Liver (tissue), 9 donors: ENCODE data around the gene MSANTD4. TPM values are rescaled to one million over a fixed set of nuclear protein-coding genes. Genes with fewer than 3 reads are reported as not detected.

ENCODE experiments used
- DNase-seq: peaks from one replicate; pipeline ENCODE4 v3.0.0-alpha.2; 2017; ENCODE audit warnings: low spot score
- H3K27ac ChIP-seq, 2 donors: one replicate each; pipeline ENCODE4 v1.7.0; 2013; ENCODE audit warnings: inconsistent platforms in 2 of 2, low read length in 2 of 2, control low read depth in 1 of 2, low read depth in 1 of 2, mild to moderate bottlenecking in 1 of 2
- H3K27me3 ChIP-seq, 4 donors: one replicate each; pipeline versions ENCODE4 v1.6.1 to v1.7.0; 2013; ENCODE audit warnings: low read length in 3 of 4, inconsistent platforms in 1 of 4, mild to moderate bottlenecking in 1 of 4, moderate library complexity in 1 of 4; ENCODE audit not compliant: control insufficient read depth in 4 of 4, insufficient read depth in 4 of 4
- H3K36me3 ChIP-seq, 4 donors: one replicate each; pipeline versions ENCODE4 v1.6.1 to v1.7.0; 2013; ENCODE audit warnings: low read length in 3 of 4, mild to moderate bottlenecking in 3 of 4, low read depth in 1 of 4, moderate library complexity in 1 of 4; ENCODE audit not compliant: control insufficient read depth in 4 of 4, insufficient read depth in 3 of 4
- H3K4me1 ChIP-seq, 4 donors: one replicate each; pipeline versions ENCODE4 v1.6.1 to v1.7.0; 2013; ENCODE audit warnings: low read length in 3 of 4, mild to moderate bottlenecking in 3 of 4, moderate library complexity in 1 of 4; ENCODE audit not compliant: control insufficient read depth in 4 of 4, insufficient read depth in 4 of 4
- H3K4me3 ChIP-seq, 3 donors: one replicate each; pipeline versions ENCODE4 v1.6.1 to v1.7.0; 2013; ENCODE audit warnings: low read length in 3 of 3, control low read depth in 1 of 3, low read depth in 1 of 3, mild to moderate bottlenecking in 1 of 3
- H3K9ac ChIP-seq, 2 donors: one replicate each; pipeline ENCODE4 v1.7.0; 2013; ENCODE audit warnings: low read length in 2 of 2, mild to moderate bottlenecking in 2 of 2, moderate library complexity in 2 of 2, control low read depth in 1 of 2, low read depth in 1 of 2
- H3K9me3 ChIP-seq, 4 donors: one replicate each; pipeline versions ENCODE4 v1.6.1 to v1.7.0; 2013; ENCODE audit warnings: low read length in 3 of 4; ENCODE audit not compliant: control insufficient read depth in 4 of 4
- FOXA1 ChIP-seq: IDR thresholded peaks from 2 replicates; pipeline ENCODE4 v1.6.1; 2016; ENCODE audit warnings: antibody characterized with exemption
- FOXA2 ChIP-seq: IDR thresholded peaks from 2 replicates; pipeline ENCODE4 v1.6.1; 2016; ENCODE audit warnings: antibody characterized with exemption
- GABPA ChIP-seq, 2 donors: IDR thresholded peaks in 1 of 2; conservative IDR thresholded peaks in 1 of 2; 2 replicates each; pipeline ENCODE4 v1.6.1; 2016; ENCODE audit warnings: antibody characterized with exemption in 2 of 2, mild to moderate bottlenecking in 1 of 2, moderate library complexity in 1 of 2
- HNF4A ChIP-seq, 2 donors: conservative IDR thresholded peaks; 2 replicates each; pipeline ENCODE4 v1.6.1; 2016; ENCODE audit warnings: antibody characterized with exemption in 2 of 2, mild to moderate bottlenecking in 2 of 2
- HNF4G ChIP-seq: IDR thresholded peaks from 2 replicates; pipeline ENCODE4 v1.6.1; 2016; ENCODE audit warnings: antibody characterized with exemption
- JUND ChIP-seq, 2 donors: IDR thresholded peaks; 2 replicates each; pipeline ENCODE4 v1.6.1; 2016; ENCODE audit warnings: antibody characterized with exemption in 2 of 2
- NR2F2 ChIP-seq: IDR thresholded peaks from 2 replicates; pipeline ENCODE4 v1.6.1; 2016; ENCODE audit warnings: antibody characterized with exemption
- RAD21 ChIP-seq, 2 donors: IDR thresholded peaks; 2 replicates each; pipeline ENCODE4 v1.6.1; 2016; ENCODE audit warnings: antibody characterized with exemption in 2 of 2, mild to moderate bottlenecking in 2 of 2
- RXRA ChIP-seq, 2 donors: IDR thresholded peaks; 2 replicates each; pipeline ENCODE4 v1.6.1; 2017 to 2018; ENCODE audit warnings: antibody characterized with exemption in 2 of 2, mild to moderate bottlenecking in 1 of 2
- SP1 ChIP-seq: IDR thresholded peaks from 2 replicates; pipeline ENCODE4 v1.6.1; 2018; ENCODE audit warnings: antibody characterized with exemption, mild to moderate bottlenecking
- TAF1 ChIP-seq: conservative IDR thresholded peaks from 2 replicates; pipeline ENCODE4 v1.6.1; 2016; ENCODE audit warnings: antibody characterized with exemption, mild to moderate bottlenecking
- YY1 ChIP-seq: IDR thresholded peaks from 2 replicates; pipeline ENCODE4 v1.6.1; 2016; ENCODE audit warnings: antibody characterized with exemption, mild to moderate bottlenecking
- WGBS: extraction: QIAGEN DNeasy Blood & Tissue Kit; methylation state at CpG from one replicate; pipeline ENCODE4 v1.1.7; 2013; 5-methylcytosine and 5-hydroxymethylcytosine counted together
- polyA plus RNA-seq, 2 donors: library from polyadenylated mRNA; stranded (reverse) in 1 of 2; unstranded in 1 of 2; fragments of 200-250 nt in 1 of 2; fragments of >200 nt in 1 of 2; fragmentation: Nextera tagmentation in 1 of 2; extraction: Ambion mirVana in 1 of 2; gene quantifications; one replicate each; pipeline versions ENCODE4 v1.2.1 to v1.2.3, GENCODE V29; 2013 to 2015
- total RNA-seq, 2 donors: library from RNA; depleted of rRNA; stranded (reverse); fragments of >200 nt; gene quantifications; one replicate each; pipeline ENCODE4 v1.2.3, GENCODE V29; 2014
- TF ChIP-seq, protein P1 (sequence below): IDR thresholded peaks from 2 replicates; pipeline ENCODE4 v1.6.1; 2016; ENCODE audit warnings: antibody characterized with exemption, mild to moderate bottlenecking
- TF ChIP-seq, protein P2 (sequence below): IDR thresholded peaks from 2 replicates; pipeline ENCODE4 v1.6.1; 2016; ENCODE audit warnings: antibody characterized with exemption
- TF ChIP-seq, protein P3 (sequence below): IDR thresholded peaks from 2 replicates; pipeline ENCODE4 v1.6.1; 2016; ENCODE audit warnings: antibody characterized with exemption
- TF ChIP-seq, protein P4 (sequence below): IDR thresholded peaks from 2 replicates; pipeline ENCODE4 v1.6.1; 2016; ENCODE audit warnings: antibody characterized with exemption
- TF ChIP-seq, protein P5 (sequence below): fragments of 150-350 bp; IDR thresholded peaks from 2 replicates; pipeline ENCODE4 v1.5.1; 2017; ENCODE audit warnings: improper control_type of control experiment, low read depth, low read length; ENCODE audit not compliant: missing input control
- donor health status: healthy.
- donor health status: healthy.
- donor health status: healthy.
- donor health status: healthy.
- donor health status: healthy.

The MSANTD4 gene
- total and polyA plus RNA-seq, 4 donors = 2.1 to 8.7 (median 5.7) TPM

DNA sequence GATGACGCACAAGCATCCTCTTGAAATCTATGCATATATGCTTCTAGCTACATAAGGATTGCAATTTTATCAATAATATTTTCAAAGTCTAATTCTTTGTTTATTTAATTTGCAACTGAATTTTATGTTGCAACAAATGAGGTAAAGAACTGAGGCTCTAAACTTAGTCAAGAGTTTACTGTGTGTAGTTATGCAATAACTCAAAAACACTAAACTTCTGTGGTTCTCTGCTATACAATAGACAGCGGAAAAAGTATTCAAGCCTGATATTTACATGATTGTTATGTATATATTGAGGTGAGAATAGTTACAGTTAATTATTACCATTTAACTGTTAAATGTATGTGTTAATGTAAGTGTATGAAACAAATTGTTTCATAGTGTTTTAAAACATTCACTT, 32.9 kb downstream of the MSANTD4 start:
- no peak overlapping the region for H3K4me3 ChIP-seq
- TF ChIP-seq, protein P1, sequence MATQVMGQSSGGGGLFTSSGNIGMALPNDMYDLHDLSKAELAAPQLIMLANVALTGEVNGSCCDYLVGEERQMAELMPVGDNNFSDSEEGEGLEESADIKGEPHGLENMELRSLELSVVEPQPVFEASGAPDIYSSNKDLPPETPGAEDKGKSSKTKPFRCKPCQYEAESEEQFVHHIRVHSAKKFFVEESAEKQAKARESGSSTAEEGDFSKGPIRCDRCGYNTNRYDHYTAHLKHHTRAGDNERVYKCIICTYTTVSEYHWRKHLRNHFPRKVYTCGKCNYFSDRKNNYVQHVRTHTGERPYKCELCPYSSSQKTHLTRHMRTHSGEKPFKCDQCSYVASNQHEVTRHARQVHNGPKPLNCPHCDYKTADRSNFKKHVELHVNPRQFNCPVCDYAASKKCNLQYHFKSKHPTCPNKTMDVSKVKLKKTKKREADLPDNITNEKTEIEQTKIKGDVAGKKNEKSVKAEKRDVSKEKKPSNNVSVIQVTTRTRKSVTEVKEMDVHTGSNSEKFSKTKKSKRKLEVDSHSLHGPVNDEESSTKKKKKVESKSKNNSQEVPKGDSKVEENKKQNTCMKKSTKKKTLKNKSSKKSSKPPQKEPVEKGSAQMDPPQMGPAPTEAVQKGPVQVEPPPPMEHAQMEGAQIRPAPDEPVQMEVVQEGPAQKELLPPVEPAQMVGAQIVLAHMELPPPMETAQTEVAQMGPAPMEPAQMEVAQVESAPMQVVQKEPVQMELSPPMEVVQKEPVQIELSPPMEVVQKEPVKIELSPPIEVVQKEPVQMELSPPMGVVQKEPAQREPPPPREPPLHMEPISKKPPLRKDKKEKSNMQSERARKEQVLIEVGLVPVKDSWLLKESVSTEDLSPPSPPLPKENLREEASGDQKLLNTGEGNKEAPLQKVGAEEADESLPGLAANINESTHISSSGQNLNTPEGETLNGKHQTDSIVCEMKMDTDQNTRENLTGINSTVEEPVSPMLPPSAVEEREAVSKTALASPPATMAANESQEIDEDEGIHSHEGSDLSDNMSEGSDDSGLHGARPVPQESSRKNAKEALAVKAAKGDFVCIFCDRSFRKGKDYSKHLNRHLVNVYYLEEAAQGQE = no peak
- no peak for TF ChIP-seq TAF1
- no peak for TF ChIP-seq GABPA (IDR thresholded peaks at IDR 0.05 in 1 of 2, conservative IDR thresholded peaks at IDR 0.05 in 1 of 2)
- TF ChIP-seq, protein P2, sequence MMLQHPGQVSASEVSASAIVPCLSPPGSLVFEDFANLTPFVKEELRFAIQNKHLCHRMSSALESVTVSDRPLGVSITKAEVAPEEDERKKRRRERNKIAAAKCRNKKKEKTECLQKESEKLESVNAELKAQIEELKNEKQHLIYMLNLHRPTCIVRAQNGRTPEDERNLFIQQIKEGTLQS = no peak
- no peak for TF ChIP-seq RXRA (IDR thresholded peaks at IDR 0.05)
- TF ChIP-seq HNF4G = no peak
- TF ChIP-seq, protein P3, sequence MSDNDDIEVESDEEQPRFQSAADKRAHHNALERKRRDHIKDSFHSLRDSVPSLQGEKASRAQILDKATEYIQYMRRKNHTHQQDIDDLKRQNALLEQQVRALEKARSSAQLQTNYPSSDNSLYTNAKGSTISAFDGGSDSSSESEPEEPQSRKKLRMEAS = no peak
- 91% methylated on average over 2 of the region's 2 CpGs for WGBS

DNA sequence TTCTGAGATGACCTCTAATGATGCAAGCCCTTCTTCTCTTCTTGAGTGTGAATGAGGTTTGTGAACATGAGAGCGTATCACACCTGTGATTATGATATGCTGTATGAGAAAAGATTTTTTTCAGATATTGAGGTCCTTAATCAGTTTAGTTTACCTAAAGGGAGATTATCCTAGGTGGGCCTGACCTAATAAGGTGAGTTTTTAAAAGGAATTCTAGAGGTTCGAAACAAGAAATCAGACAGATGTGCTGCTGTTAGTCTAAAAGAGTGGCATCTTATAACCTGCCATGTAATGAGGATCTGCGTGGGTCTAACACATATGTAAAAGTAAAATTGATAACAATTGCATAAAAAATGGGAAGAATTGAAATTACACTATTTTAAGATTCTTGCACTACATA, 33.8 kb downstream of the MSANTD4 start:
- H3K36me3 ChIP-seq = no peaks in the 10 kb centered on the region
- 93% methylated on average over 3 of the region's 3 CpGs for WGBS
- no peak overlapping the region for H3K27ac ChIP-seq
- no peak for DNase-seq
- no peaks in the 10 kb centered on the region for H3K27me3 ChIP-seq
- TF ChIP-seq FOXA1 (no peak), GABPA (IDR thresholded peaks at IDR 0.05 in 1 of 2, conservative IDR thresholded peaks at IDR 0.05 in 1 of 2) (no peak), YY1 (no peak), FOXA2 (no peak), HNF4A (conservative IDR thresholded peaks at IDR 0.05) (no peak), RXRA (IDR thresholded peaks at IDR 0.05) (no peak), SP1 (no peak), RAD21 (IDR thresholded peaks at IDR 0.05) (no peak), NR2F2 (no peak), TAF1 (no peak), JUND (IDR thresholded peaks at IDR 0.05) (no peak)
- TF ChIP-seq, protein P4, sequence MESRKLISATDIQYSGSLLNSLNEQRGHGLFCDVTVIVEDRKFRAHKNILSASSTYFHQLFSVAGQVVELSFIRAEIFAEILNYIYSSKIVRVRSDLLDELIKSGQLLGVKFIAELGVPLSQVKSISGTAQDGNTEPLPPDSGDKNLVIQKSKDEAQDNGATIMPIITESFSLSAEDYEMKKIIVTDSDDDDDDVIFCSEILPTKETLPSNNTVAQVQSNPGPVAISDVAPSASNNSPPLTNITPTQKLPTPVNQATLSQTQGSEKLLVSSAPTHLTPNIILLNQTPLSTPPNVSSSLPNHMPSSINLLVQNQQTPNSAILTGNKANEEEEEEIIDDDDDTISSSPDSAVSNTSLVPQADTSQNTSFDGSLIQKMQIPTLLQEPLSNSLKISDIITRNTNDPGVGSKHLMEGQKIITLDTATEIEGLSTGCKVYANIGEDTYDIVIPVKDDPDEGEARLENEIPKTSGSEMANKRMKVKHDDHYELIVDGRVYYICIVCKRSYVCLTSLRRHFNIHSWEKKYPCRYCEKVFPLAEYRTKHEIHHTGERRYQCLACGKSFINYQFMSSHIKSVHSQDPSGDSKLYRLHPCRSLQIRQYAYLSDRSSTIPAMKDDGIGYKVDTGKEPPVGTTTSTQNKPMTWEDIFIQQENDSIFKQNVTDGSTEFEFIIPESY = no peak
- TF ChIP-seq, protein P3 = no peak
- TF ChIP-seq, protein P5, sequence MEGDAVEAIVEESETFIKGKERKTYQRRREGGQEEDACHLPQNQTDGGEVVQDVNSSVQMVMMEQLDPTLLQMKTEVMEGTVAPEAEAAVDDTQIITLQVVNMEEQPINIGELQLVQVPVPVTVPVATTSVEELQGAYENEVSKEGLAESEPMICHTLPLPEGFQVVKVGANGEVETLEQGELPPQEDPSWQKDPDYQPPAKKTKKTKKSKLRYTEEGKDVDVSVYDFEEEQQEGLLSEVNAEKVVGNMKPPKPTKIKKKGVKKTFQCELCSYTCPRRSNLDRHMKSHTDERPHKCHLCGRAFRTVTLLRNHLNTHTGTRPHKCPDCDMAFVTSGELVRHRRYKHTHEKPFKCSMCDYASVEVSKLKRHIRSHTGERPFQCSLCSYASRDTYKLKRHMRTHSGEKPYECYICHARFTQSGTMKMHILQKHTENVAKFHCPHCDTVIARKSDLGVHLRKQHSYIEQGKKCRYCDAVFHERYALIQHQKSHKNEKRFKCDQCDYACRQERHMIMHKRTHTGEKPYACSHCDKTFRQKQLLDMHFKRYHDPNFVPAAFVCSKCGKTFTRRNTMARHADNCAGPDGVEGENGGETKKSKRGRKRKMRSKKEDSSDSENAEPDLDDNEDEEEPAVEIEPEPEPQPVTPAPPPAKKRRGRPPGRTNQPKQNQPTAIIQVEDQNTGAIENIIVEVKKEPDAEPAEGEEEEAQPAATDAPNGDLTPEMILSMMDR = no peak
- TF ChIP-seq, protein P1 = no peak
- peaks cover 0 to 3% (median 0%) of the 10 kb centered on the region in 4 donors for H3K9me3 ChIP-seq
- H3K4me3 ChIP-seq = no peak overlapping the region
- H3K4me1 ChIP-seq = no peaks in the 10 kb centered on the region
- H3K9ac ChIP-seq = no peak overlapping the region

More for the DNA sequence above, 32.9 kb downstream of the MSANTD4 start:
- H3K36me3 ChIP-seq = peaks cover 0 to under 1% (median 0%) of the 10 kb centered on the region in 4 donors
- no peak for DNase-seq
- H3K27me3 ChIP-seq = no peaks in the 10 kb centered on the region
- no peaks in the 10 kb centered on the region for H3K9me3 ChIP-seq
- H3K4me1 ChIP-seq = no peaks in the 10 kb centered on the region
- H3K9ac ChIP-seq = no peak overlapping the region
- no peak overlapping the region for H3K27ac ChIP-seq
